HepG2 (cell line): ENCODE measurements around the gene THADA. TPM values are rescaled to one million over a fixed set of nuclear protein-coding genes. Genes with fewer than 3 reads are reported as not detected.
A peak's percentile ranks its signal among the peaks of the same experiment; 100 is the strongest.

Experiments
- ARNT2 ChIP-seq: sonication (generic); formaldehyde crosslinking; IDR thresholded peaks from 2 replicates; pipeline ENCODE4 v1.8.0; 2022; ENCODE audit warnings: mild to moderate bottlenecking, low read depth, missing genetic modification reagents, moderate library complexity
- CENPT ChIP-seq: sonication (generic); formaldehyde crosslinking; IDR thresholded peaks from 2 replicates; pipeline ENCODE4 v1.8.0; 2022; ENCODE audit warnings: low read depth, mild to moderate bottlenecking, moderate library complexity, missing genetic modification reagents
- FOXA1 ChIP-seq, 2 experiments: fragments of 450-650 bp in 1 of 2; sonication (generic) in 1 of 2; formaldehyde crosslinking in 1 of 2; IDR thresholded peaks; 2 replicates each; pipeline versions ENCODE4 v1.4.0 to v1.6.1; 2016 to 2020; ENCODE audit warnings: missing genetic modification reagents in 1 of 2
- GTF2F1 ChIP-seq: fragments of 150-350 bp; IDR thresholded peaks from 2 replicates; pipeline ENCODE4 v1.6.1; 2014; ENCODE audit warnings: low read length
- HOXD1 ChIP-seq: sonication (generic); formaldehyde crosslinking; IDR thresholded peaks from 2 replicates; pipeline ENCODE4 v1.5.0; 2020; ENCODE audit warnings: missing genetic modification reagents
- PHF5A ChIP-seq: IDR thresholded peaks from one replicate; pipeline ENCODE4 v1.6.1; 2018; ENCODE audit warnings: low read depth, missing genetic modification reagents; ENCODE audit not compliant: unreplicated experiment
- POLR2AphosphoS5 ChIP-seq: IDR thresholded peaks from 2 replicates; pipeline ENCODE4 v1.6.1; 2012; ENCODE audit warnings: low read depth, low read length
- REPIN1 ChIP-seq: sonication (generic); formaldehyde crosslinking; IDR thresholded peaks from 2 replicates; pipeline ENCODE4 v1.8.0; 2022; ENCODE audit warnings: missing genetic modification reagents, low read depth, mild to moderate bottlenecking, borderline replicate concordance
- REXO4 ChIP-seq: sonication (generic); formaldehyde crosslinking; IDR thresholded peaks from 2 replicates; pipeline ENCODE4 v1.8.0; 2022; ENCODE audit warnings: missing genetic modification reagents, mild to moderate bottlenecking, borderline replicate concordance
- STAG1 ChIP-seq: sonication (generic); formaldehyde crosslinking; IDR thresholded peaks from 2 replicates; pipeline ENCODE4 v1.4.0; 2020; ENCODE audit warnings: missing genetic modification reagents
- ZNF543 ChIP-seq: sonication (generic); formaldehyde crosslinking; IDR thresholded peaks from 2 replicates; pipeline ENCODE4 v1.4.0; 2020; ENCODE audit warnings: mild to moderate bottlenecking, missing genetic modification reagents
- ZNF644 ChIP-seq: IDR thresholded peaks from 2 replicates; pipeline ENCODE4 v1.6.1; 2016; ENCODE audit warnings: low read depth
- ZNF652 ChIP-seq: IDR thresholded peaks from 2 replicates; pipeline ENCODE4 v1.6.1; 2016; ENCODE audit warnings: low read depth, borderline replicate concordance
- ZNF777 ChIP-seq: sonication (generic); formaldehyde crosslinking; IDR thresholded peaks from 2 replicates; pipeline ENCODE4 v1.4.0; 2020; ENCODE audit warnings: missing genetic modification reagents
- polyA plus RNA-seq, 8 experiments: library from polyadenylated mRNA; depleted of rRNA in 3 of 8; stranded (reverse) in 7 of 8; unstranded in 1 of 8; fragments of >200 nt; fragmentation: Illumina TruSeq in 4 of 8; extraction: Trizol in 4 of 8; gene quantifications; 2 replicates each; pipeline versions ENCODE4 v1.2.1 to v1.2.3, GENCODE V29; 2011 to 2016; ENCODE audit warnings: low read depth in 4 of 8, missing spikeins in 1 of 8, mixed read lengths in 1 of 8; ENCODE audit not compliant: insufficient read depth in 1 of 8
- total RNA-seq, 5 experiments: library from RNA; depleted of rRNA; stranded (reverse); fragments of >200 nt; fragmentation: Illumina TruSeq; extraction: Trizol; gene quantifications; 2 replicates each; pipeline ENCODE4 v1.2.3, GENCODE V29; 2016; ENCODE audit warnings: low read depth in 1 of 5
- TF ChIP-seq, protein P1 (sequence below): sonication (generic); formaldehyde crosslinking; IDR thresholded peaks from 2 replicates; pipeline ENCODE4 v1.5.1; 2020; ENCODE audit warnings: mild to moderate bottlenecking, missing genetic modification reagents, borderline replicate concordance
- TF ChIP-seq, protein P2 (sequence below): sonication (generic); formaldehyde crosslinking; conservative IDR thresholded peaks from 2 replicates; pipeline ENCODE4 v1.4.0; 2020; ENCODE audit warnings: mild to moderate bottlenecking, missing genetic modification reagents, moderate library complexity
- TF ChIP-seq, protein P3 (sequence below): sonication (generic); formaldehyde crosslinking; IDR thresholded peaks from 2 replicates; pipeline ENCODE4 v1.5.0; 2020; ENCODE audit warnings: mild to moderate bottlenecking, missing genetic modification reagents, borderline replicate concordance
- TF ChIP-seq, protein P4 (sequence below): sonication (generic); formaldehyde crosslinking; IDR thresholded peaks from 2 replicates; pipeline ENCODE4 v1.4.0; 2020; ENCODE audit warnings: mild to moderate bottlenecking, low read depth, missing genetic modification reagents

THADA gene
- total and polyA plus RNA-seq, 2 of the 13 experiments (the other 11 are each of a cell fraction or from before 2014, with no cell fraction given) = 12.7 to 21.7 TPM

DNA sequence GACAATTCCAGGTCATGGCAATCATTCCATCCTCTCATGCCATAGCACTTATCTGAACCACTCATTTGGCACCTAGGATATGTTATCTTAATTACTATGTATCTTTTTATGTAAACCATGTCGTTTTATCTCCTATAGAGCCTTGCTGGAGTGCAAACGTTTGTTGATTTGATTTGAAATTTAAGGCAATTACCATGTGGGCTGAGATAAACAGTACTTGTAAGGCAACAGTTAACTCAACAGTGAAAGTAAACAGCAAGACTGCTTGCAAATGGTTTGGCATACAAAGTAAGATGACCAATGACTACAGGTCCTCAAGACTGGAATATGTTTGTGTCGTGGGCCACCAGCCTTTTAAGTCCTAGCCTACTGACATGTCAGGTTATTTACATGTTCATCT, 235.7 kb downstream of the THADA start (continued):
- TF ChIP-seq, protein P1, sequence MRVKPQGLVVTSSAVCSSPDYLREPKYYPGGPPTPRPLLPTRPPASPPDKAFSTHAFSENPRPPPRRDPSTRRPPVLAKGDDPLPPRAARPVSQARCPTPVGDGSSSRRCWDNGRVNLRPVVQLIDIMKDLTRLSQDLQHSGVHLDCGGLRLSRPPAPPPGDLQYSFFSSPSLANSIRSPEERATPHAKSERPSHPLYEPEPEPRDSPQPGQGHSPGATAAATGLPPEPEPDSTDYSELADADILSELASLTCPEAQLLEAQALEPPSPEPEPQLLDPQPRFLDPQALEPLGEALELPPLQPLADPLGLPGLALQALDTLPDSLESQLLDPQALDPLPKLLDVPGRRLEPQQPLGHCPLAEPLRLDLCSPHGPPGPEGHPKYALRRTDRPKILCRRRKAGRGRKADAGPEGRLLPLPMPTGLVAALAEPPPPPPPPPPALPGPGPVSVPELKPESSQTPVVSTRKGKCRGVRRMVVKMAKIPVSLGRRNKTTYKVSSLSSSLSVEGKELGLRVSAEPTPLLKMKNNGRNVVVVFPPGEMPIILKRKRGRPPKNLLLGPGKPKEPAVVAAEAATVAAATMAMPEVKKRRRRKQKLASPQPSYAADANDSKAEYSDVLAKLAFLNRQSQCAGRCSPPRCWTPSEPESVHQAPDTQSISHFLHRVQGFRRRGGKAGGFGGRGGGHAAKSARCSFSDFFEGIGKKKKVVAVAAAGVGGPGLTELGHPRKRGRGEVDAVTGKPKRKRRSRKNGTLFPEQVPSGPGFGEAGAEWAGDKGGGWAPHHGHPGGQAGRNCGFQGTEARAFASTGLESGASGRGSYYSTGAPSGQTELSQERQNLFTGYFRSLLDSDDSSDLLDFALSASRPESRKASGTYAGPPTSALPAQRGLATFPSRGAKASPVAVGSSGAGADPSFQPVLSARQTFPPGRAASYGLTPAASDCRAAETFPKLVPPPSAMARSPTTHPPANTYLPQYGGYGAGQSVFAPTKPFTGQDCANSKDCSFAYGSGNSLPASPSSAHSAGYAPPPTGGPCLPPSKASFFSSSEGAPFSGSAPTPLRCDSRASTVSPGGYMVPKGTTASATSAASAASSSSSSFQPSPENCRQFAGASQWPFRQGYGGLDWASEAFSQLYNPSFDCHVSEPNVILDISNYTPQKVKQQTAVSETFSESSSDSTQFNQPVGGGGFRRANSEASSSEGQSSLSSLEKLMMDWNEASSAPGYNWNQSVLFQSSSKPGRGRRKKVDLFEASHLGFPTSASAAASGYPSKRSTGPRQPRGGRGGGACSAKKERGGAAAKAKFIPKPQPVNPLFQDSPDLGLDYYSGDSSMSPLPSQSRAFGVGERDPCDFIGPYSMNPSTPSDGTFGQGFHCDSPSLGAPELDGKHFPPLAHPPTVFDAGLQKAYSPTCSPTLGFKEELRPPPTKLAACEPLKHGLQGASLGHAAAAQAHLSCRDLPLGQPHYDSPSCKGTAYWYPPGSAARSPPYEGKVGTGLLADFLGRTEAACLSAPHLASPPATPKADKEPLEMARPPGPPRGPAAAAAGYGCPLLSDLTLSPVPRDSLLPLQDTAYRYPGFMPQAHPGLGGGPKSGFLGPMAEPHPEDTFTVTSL (CRISPR knock-in tag) = no peak
- TF ChIP-seq, protein P2, sequence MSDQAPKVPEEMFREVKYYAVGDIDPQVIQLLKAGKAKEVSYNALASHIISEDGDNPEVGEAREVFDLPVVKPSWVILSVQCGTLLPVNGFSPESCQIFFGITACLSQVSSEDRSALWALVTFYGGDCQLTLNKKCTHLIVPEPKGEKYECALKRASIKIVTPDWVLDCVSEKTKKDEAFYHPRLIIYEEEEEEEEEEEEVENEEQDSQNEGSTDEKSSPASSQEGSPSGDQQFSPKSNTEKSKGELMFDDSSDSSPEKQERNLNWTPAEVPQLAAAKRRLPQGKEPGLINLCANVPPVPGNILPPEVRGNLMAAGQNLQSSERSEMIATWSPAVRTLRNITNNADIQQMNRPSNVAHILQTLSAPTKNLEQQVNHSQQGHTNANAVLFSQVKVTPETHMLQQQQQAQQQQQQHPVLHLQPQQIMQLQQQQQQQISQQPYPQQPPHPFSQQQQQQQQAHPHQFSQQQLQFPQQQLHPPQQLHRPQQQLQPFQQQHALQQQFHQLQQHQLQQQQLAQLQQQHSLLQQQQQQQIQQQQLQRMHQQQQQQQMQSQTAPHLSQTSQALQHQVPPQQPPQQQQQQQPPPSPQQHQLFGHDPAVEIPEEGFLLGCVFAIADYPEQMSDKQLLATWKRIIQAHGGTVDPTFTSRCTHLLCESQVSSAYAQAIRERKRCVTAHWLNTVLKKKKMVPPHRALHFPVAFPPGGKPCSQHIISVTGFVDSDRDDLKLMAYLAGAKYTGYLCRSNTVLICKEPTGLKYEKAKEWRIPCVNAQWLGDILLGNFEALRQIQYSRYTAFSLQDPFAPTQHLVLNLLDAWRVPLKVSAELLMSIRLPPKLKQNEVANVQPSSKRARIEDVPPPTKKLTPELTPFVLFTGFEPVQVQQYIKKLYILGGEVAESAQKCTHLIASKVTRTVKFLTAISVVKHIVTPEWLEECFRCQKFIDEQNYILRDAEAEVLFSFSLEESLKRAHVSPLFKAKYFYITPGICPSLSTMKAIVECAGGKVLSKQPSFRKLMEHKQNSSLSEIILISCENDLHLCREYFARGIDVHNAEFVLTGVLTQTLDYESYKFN (CRISPR knock-in tag) = 0 out of 2 replicates have a peak, but pooled peaks have one; percentile 29
- TF ChIP-seq POLR2AphosphoS5 (no peak), ZNF777 (no peak), ZNF644 (CRISPR knock-in tag) (0 out of 2 replicates have a peak, but pooled peaks have one; percentile 46), FOXA1 (IDR thresholded peaks at IDR 0.05) (no peak), FOXA1 (CRISPR knock-in tag; IDR thresholded peaks at IDR 0.05) (peak; percentile 52), ARNT2 (CRISPR knock-in tag) (no peak), ZNF652 (CRISPR knock-in tag) (peak; percentile 75), STAG1 (CRISPR knock-in tag) (no peak), PHF5A (CRISPR knock-in tag) (no peak), ZNF543 (no peak), GTF2F1 (no peak), HOXD1 (CRISPR knock-in tag) (no peak), REXO4 (CRISPR knock-in tag) (no peak), REPIN1 (CRISPR knock-in tag) (no peak), CENPT (CRISPR knock-in tag) (no peak)
- TF ChIP-seq, protein P3, sequence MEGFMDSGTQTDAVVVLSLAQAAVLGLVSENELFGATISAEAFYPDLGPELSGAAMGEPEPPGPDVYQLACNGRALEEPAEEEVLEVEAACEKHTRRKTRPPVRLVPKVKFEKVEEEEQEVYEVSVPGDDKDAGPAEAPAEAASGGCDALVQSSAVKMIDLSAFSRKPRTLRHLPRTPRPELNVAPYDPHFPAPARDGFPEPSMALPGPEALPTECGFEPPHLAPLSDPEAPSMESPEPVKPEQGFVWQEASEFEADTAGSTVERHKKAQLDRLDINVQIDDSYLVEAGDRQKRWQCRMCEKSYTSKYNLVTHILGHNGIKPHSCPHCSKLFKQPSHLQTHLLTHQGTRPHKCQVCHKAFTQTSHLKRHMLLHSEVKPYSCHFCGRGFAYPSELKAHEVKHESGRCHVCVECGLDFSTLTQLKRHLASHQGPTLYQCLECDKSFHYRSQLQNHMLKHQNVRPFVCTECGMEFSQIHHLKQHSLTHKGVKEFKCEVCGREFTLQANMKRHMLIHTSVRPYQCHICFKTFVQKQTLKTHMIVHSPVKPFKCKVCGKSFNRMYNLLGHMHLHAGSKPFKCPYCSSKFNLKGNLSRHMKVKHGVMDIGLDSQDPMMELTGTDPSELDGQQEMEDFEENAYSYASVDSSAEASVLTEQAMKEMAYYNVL = no peak
- TF ChIP-seq, protein P4, sequence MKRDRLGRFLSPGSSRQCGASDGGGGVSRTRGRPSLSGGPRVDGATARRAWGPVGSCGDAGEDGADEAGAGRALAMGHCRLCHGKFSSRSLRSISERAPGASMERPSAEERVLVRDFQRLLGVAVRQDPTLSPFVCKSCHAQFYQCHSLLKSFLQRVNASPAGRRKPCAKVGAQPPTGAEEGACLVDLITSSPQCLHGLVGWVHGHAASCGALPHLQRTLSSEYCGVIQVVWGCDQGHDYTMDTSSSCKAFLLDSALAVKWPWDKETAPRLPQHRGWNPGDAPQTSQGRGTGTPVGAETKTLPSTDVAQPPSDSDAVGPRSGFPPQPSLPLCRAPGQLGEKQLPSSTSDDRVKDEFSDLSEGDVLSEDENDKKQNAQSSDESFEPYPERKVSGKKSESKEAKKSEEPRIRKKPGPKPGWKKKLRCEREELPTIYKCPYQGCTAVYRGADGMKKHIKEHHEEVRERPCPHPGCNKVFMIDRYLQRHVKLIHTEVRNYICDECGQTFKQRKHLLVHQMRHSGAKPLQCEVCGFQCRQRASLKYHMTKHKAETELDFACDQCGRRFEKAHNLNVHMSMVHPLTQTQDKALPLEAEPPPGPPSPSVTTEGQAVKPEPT (CRISPR knock-in tag) = no peak
